Lung (tissue), 12 donors: ENCODE data around the gene ALKBH3. TPM values are rescaled to one million over a fixed set of nuclear protein-coding genes. Genes with fewer than 3 reads are reported as not detected.

Experiments used
- ATAC-seq: fragments of 200-7000 bp; cut with Tn5 transposase; one replicate; pipeline ENCODE4 v1.9.1; 2020; ENCODE audit warnings: moderate number of reproducible peaks; ENCODE audit not compliant: insufficient read depth, low FRiP score
- DNase-seq, 3 donors: peaks; one replicate each; pipeline ENCODE4 v3.0.0-alpha.2; 2013 to 2017
- H3K27ac ChIP-seq, 2 donors: one replicate each; pipeline ENCODE4 v1.5.1; 2013; ENCODE audit warnings: mild to moderate bottlenecking in 2 of 2, moderate library complexity in 2 of 2, control low read depth in 1 of 2, inconsistent platforms in 1 of 2, low read depth in 1 of 2, low read length in 1 of 2
- H3K27me3 ChIP-seq, 3 donors: one replicate each; pipeline ENCODE4 v1.5.1; 2013; ENCODE audit warnings: low read length in 2 of 3; ENCODE audit not compliant: control insufficient read depth in 3 of 3, insufficient read depth in 3 of 3
- H3K36me3 ChIP-seq, 4 donors: one replicate each; pipeline ENCODE4 v1.5.1; 2013; ENCODE audit warnings: low read length in 4 of 4, mild to moderate bottlenecking in 1 of 4, moderate library complexity in 1 of 4; ENCODE audit not compliant: control insufficient read depth in 4 of 4, insufficient read depth in 4 of 4
- H3K4me1 ChIP-seq, 5 donors: one replicate each; pipeline ENCODE4 v1.5.1; 2013; ENCODE audit warnings: low read length in 5 of 5, mild to moderate bottlenecking in 2 of 5, moderate library complexity in 1 of 5; ENCODE audit not compliant: control insufficient read depth in 5 of 5, insufficient read depth in 5 of 5
- H3K4me3 ChIP-seq: one replicate; pipeline ENCODE4 v1.5.1; 2013; ENCODE audit warnings: mild to moderate bottlenecking, control low read depth, moderate library complexity
- H3K9ac ChIP-seq, 2 donors: one replicate each; pipeline ENCODE4 v1.5.1; 2013; ENCODE audit warnings: low read length in 2 of 2, control low read depth in 1 of 2; ENCODE audit not compliant: insufficient read depth in 1 of 2
- H3K9me3 ChIP-seq, 4 donors: one replicate each; pipeline ENCODE4 v1.5.1; 2013; ENCODE audit warnings: low read length in 3 of 4, mild to moderate bottlenecking in 1 of 4, moderate library complexity in 1 of 4; ENCODE audit not compliant: control insufficient read depth in 4 of 4, insufficient read depth in 3 of 4
- WGBS, 2 donors: extraction: QIAGEN DNeasy Blood & Tissue Kit; methylation state at CpG; one replicate each; pipeline ENCODE4 v1.1.7; 2013; 5-methylcytosine and 5-hydroxymethylcytosine counted together
- polyA plus RNA-seq, 2 donors: library from polyadenylated mRNA; stranded (reverse); fragments of 200-250 nt; gene quantifications; one replicate each; pipeline ENCODE4 v1.2.1, GENCODE V29; 2013
- total RNA-seq, 2 donors: library from RNA; depleted of rRNA in 1 of 2; stranded (reverse); fragments of >200 nt in 1 of 2; gene quantifications; one replicate each; pipeline ENCODE4 v1.2.1, GENCODE V29; 2014 to 2021
- TF ChIP-seq, protein P1 (sequence below): IDR thresholded peaks from 2 replicates; pipeline ENCODE4 v1.5.1; 2012; ENCODE audit warnings: mild to moderate bottlenecking; ENCODE audit errors: control extremely low read depth, extremely low read depth
- donor health status: control.
- donor health status: control.
- donor health status: Bipolar disorder and iron deficiency.
- donor health status: healthy.
- donor health status: DM: yes; HTN: yes; CAD: no.

The ALKBH3 gene
- total and polyA plus RNA-seq, 4 donors: 22.6 to 43.7 (median 33.2) TPM

DNA sequence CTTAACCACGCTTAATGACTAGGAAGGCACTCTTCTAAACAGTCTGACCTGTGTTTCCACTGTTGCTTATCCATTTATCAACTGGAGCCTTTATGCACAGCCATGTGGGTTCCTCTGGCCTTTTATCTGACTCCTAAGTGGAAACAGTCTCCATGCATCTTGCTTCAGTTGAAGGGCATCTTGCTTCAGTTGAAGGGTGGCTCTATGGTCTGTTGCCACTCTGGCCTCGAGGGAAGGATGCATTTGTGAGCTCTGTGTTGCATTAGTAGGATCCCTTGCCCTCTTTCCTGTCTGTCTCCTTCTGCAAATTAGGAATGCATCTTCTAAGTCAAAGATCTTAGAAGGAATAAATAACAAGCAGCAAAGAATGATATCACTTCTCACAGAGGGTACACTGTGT lies 36.0 kb downstream of the ALKBH3 start:
- Histone ChIP-seq H3K4me3 (no peak overlapping the region), H3K27ac (no peak overlapping the region), H3K36me3 (peaks cover 10 to 39% (median 19%) of the 10 kb centered on the region in 4 donors), H3K4me1 (peaks cover 3 to 67% (median 12%) of the 10 kb centered on the region in 5 donors), H3K9ac (peak overlapping the region in 1 of 2 donors; percentile 16), H3K9me3 (no peaks in the 10 kb centered on the region), H3K27me3 (no peaks in the 10 kb centered on the region)
- 69 to 86% methylated on average over 2 of the region's 2 CpGs for WGBS, 2 donors
- ATAC-seq: no peak
- DNase-seq: no peak
- TF ChIP-seq, protein P1, sequence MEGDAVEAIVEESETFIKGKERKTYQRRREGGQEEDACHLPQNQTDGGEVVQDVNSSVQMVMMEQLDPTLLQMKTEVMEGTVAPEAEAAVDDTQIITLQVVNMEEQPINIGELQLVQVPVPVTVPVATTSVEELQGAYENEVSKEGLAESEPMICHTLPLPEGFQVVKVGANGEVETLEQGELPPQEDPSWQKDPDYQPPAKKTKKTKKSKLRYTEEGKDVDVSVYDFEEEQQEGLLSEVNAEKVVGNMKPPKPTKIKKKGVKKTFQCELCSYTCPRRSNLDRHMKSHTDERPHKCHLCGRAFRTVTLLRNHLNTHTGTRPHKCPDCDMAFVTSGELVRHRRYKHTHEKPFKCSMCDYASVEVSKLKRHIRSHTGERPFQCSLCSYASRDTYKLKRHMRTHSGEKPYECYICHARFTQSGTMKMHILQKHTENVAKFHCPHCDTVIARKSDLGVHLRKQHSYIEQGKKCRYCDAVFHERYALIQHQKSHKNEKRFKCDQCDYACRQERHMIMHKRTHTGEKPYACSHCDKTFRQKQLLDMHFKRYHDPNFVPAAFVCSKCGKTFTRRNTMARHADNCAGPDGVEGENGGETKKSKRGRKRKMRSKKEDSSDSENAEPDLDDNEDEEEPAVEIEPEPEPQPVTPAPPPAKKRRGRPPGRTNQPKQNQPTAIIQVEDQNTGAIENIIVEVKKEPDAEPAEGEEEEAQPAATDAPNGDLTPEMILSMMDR: no peak

DNA sequence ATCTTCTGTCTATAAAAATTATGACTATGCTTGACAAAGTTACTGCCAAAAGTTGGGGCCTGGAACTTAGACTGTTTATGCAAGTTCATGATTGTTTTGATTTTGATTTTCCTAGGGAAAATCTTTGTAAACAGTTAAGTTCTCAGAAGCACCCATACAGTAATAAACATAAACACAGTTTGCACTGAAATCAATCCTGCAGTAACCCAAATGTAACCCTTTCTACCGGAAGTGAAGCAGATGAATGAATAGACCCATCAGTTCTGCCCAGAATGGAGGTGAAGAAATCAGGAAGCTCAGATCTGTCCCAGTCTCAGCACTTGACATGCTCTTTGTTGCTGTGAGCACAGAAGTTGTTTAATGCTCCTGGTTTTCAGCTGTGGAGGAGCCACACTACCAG lies 37.2 kb downstream of the ALKBH3 start:
- H3K36me3 ChIP-seq: peaks cover 9 to 41% (median 19%) of the 10 kb centered on the region in 4 donors

DNA sequence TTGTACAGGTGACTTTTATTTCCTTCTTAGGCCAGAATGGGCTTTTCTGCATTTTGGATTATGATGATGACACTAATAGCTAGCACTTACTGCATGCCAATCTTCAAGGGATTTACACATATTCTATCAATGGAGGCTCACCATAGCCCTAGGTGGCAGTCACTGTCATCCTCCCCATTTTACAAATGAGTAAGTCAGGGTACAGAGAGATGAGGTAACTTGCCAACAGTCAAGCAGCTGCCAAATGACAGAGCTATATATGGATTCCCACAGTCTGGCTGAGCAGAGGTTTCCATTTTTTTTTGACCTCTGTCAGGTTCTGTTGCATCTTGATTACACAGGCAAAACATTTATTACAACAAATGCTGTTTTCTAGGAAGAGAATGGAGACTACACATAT lies 38.0 kb downstream of the ALKBH3 start:
- Histone ChIP-seq H3K9me3 (no peaks in the 10 kb centered on the region), H3K27ac (no peak overlapping the region), H3K27me3 (no peaks in the 10 kb centered on the region), H3K36me3 (peaks cover 7 to 37% (median 17%) of the 10 kb centered on the region in 4 donors), H3K4me3 (no peak overlapping the region), H3K4me1 (peaks cover 3 to 79% (median 16%) of the 10 kb centered on the region in 5 donors), H3K9ac (no peak overlapping the region)
- ATAC-seq: no peak
- no peak for DNase-seq
- TF ChIP-seq, protein P1: no peak

More for the DNA sequence above, 37.2 kb downstream of the ALKBH3 start:
- Histone ChIP-seq H3K27ac (no peak overlapping the region), H3K9ac (peak overlapping the region in 1 of 2 donors; percentile 63), H3K9me3 (no peaks in the 10 kb centered on the region), H3K27me3 (no peaks in the 10 kb centered on the region), H3K4me3 (no peak overlapping the region), H3K4me1 (peaks cover 3 to 74% (median 12%) of the 10 kb centered on the region in 5 donors)
- DNase-seq (peak in 2 of 3 donors; percentile 72 to 79), ATAC-seq (no peak)
- TF ChIP-seq, protein P1: no peak
- 61% methylated on average over 1 of the region's 1 CpG for WGBS, 2 donors
